Measurements from ENCODE around the gene ACSL4. TPM values are rescaled to one million over a fixed set of nuclear protein-coding genes. Genes with fewer than 3 reads are reported as not detected.

ACSL4 gene
- total RNA-seq, 1 donor, result 171 TPM

- no peak for TF ChIP-seq CTCF (IDR thresholded peaks at IDR 0.05; ENCODE audit: insufficient read depth, low read depth, low read length)
- peak; percentile 60 for DNase-seq (ENCODE audit: low read depth)
- no peak overlapping the region for H3K4me3 ChIP-seq (ENCODE audit: low read depth, low read length)
Observed at GRCh38 chrX:109714340-109714958, 18.6 kb downstream of the ACSL4 start.

- DNase-seq (ENCODE audit: low read depth), result no peak
- no peak overlapping the region for H3K4me3 ChIP-seq (ENCODE audit: low read depth, low read length)
- no peak for TF ChIP-seq CTCF (IDR thresholded peaks at IDR 0.05; ENCODE audit: insufficient read depth, low read depth, low read length)
Observed at GRCh38 chrX:109710181-109710580, 22.9 kb downstream of the ACSL4 start.

GRCh38 chrX:109709129-109709631 is 23.9 kb downstream of the ACSL4 start:
- peak; percentile 64 for DNase-seq (ENCODE audit: low read depth)
- TF ChIP-seq CTCF (IDR thresholded peaks at IDR 0.05; ENCODE audit: insufficient read depth, low read depth, low read length), result no peak
- H3K4me3 ChIP-seq (ENCODE audit: low read depth, low read length), result no peak overlapping the region

GRCh38 chrX:109707720-109708119 is 25.3 kb downstream of the ACSL4 start:
- no peak for DNase-seq (ENCODE audit: low read depth)
- TF ChIP-seq CTCF (IDR thresholded peaks at IDR 0.05; ENCODE audit: insufficient read depth, low read depth, low read length), result no peak
- H3K4me3 ChIP-seq (ENCODE audit: low read depth, low read length), result no peak overlapping the region

GRCh38 chrX:109707319-109707718 is 25.7 kb downstream of the ACSL4 start:
- TF ChIP-seq CTCF (IDR thresholded peaks at IDR 0.05; ENCODE audit: insufficient read depth, low read depth, low read length), result no peak
- no peak for DNase-seq (ENCODE audit: low read depth)
- no peak overlapping the region for H3K4me3 ChIP-seq (ENCODE audit: low read depth, low read length)

- H3K4me3 ChIP-seq (ENCODE audit: low read depth, low read length), result no peak overlapping the region
- no peak for TF ChIP-seq CTCF (IDR thresholded peaks at IDR 0.05; ENCODE audit: insufficient read depth, low read depth, low read length)
- DNase-seq (ENCODE audit: low read depth), result no peak
Observed at GRCh38 chrX:109704563-109704962, 28.5 kb downstream of the ACSL4 start.

- no peak for TF ChIP-seq CTCF (IDR thresholded peaks at IDR 0.05; ENCODE audit: insufficient read depth, low read depth, low read length)
- no peak overlapping the region for H3K4me3 ChIP-seq (ENCODE audit: low read depth, low read length)
- no peak for DNase-seq (ENCODE audit: low read depth)
Observed at GRCh38 chrX:109697855-109698254, 35.2 kb downstream of the ACSL4 start.
